Ectodermal cell (in vitro differentiated cells): ENCODE results near the gene PIK3CD.

ENCODE experiments used
- H3K27ac ChIP-seq: 2 replicates; pipeline ENCODE4 v1.7.0; 2013; ENCODE audit warnings: mild to moderate bottlenecking, low read depth, low read length; ENCODE audit not compliant: insufficient read depth, poor library complexity, severe bottlenecking
- H3K27me3 ChIP-seq: 2 replicates; pipeline ENCODE4 v1.7.0; 2013; ENCODE audit warnings: mild to moderate bottlenecking, low read length; ENCODE audit not compliant: insufficient read depth, control insufficient read depth, poor library complexity, severe bottlenecking
- H3K36me3 ChIP-seq: one replicate; pipeline ENCODE4 v1.7.0; 2013; ENCODE audit warnings: low read length; ENCODE audit not compliant: control insufficient read depth, insufficient read depth
- H3K4me1 ChIP-seq: one replicate; pipeline ENCODE4 v1.7.0; 2013; ENCODE audit warnings: low read length; ENCODE audit not compliant: control insufficient read depth, insufficient read depth
- H3K4me3 ChIP-seq: 2 replicates; pipeline ENCODE4 v1.7.0; 2013; ENCODE audit warnings: low read depth, low read length, control low read depth; ENCODE audit not compliant: insufficient read depth
- H3K9me3 ChIP-seq: 2 replicates; pipeline ENCODE4 v1.7.0; 2013; ENCODE audit warnings: mild to moderate bottlenecking, low read length, moderate library complexity; ENCODE audit not compliant: control insufficient read depth
- WGBS, 2 experiments: methylation state at CpG; one replicate each; pipeline ENCODE4 v1.1.7; 2013; ENCODE audit warnings: missing lambda C conversion rate in 2 of 2; 5-methylcytosine and 5-hydroxymethylcytosine counted together

The PIK3CD gene

GRCh38 chr1:9766759-9767442 is 115.4 kb downstream of the PIK3CD start:
- Histone ChIP-seq H3K4me1 (no peaks in the 10 kb centered on the region), H3K27ac (no peak overlapping the region)
- 93 to 94% methylated on average over 15 of the region's 15 CpGs for WGBS, 2 experiments

GRCh38 chr1:9767964-9768668 is 116.6 kb downstream of the PIK3CD start:
- no peaks in the 10 kb centered on the region for H3K36me3 ChIP-seq
- no peaks in the 10 kb centered on the region for H3K4me1 ChIP-seq
- WGBS, 2 experiments: 97 to 98% methylated on average over 22 to 24 of the region's 24 CpGs
- H3K9me3 ChIP-seq: no peaks in the 10 kb centered on the region
- no peak overlapping the region for H3K4me3 ChIP-seq
- no peak overlapping the region for H3K27ac ChIP-seq
- no peaks in the 10 kb centered on the region for H3K27me3 ChIP-seq

More at GRCh38 chr1:9766759-9767442, 115.4 kb downstream of the PIK3CD start:
- no peaks in the 10 kb centered on the region for H3K9me3 ChIP-seq
- no peaks in the 10 kb centered on the region for H3K27me3 ChIP-seq
- no peaks in the 10 kb centered on the region for H3K36me3 ChIP-seq
- no peak overlapping the region for H3K4me3 ChIP-seq

- no peaks in the 10 kb centered on the region for H3K4me1 ChIP-seq
- H3K36me3 ChIP-seq: no peaks in the 10 kb centered on the region
- H3K4me3 ChIP-seq: no peak overlapping the region
- H3K9me3 ChIP-seq: no peaks in the 10 kb centered on the region
- H3K27me3 ChIP-seq: no peaks in the 10 kb centered on the region
- 87 to 91% methylated on average over 3 of the region's 3 CpGs for WGBS, 2 experiments
- H3K27ac ChIP-seq: no peak overlapping the region
These were observed 117.5 kb downstream of the PIK3CD start for GRCh38 chr1:9768983-9769382.

- Histone ChIP-seq H3K4me3 (no peak overlapping the region), H3K27me3 (no peaks in the 10 kb centered on the region), H3K36me3 (no peaks in the 10 kb centered on the region), H3K4me1 (no peaks in the 10 kb centered on the region), H3K27ac (no peak overlapping the region), H3K9me3 (no peaks in the 10 kb centered on the region)
- WGBS, 2 experiments: 97 to 99% methylated on average over 10 of the region's 10 CpGs
These were observed 118.8 kb downstream of the PIK3CD start for GRCh38 chr1:9770298-9770697.

GRCh38 chr1:9774712-9775679 is 123.5 kb downstream of the PIK3CD start:
- 92 to 93% methylated on average over 20 of the region's 20 CpGs for WGBS, 2 experiments
- no peaks in the 10 kb centered on the region for H3K4me1 ChIP-seq

GRCh38 chr1:9776685-9777084 is 125.2 kb downstream of the PIK3CD start:
- Histone ChIP-seq H3K27ac (no peak overlapping the region), H3K36me3 (no peaks in the 10 kb centered on the region)
- WGBS, 2 experiments: 92 to 93% methylated on average over 2 of the region's 2 CpGs

More at GRCh38 chr1:9774712-9775679, 123.5 kb downstream of the PIK3CD start:
- no peak overlapping the region for H3K27ac ChIP-seq
- no peaks in the 10 kb centered on the region for H3K27me3 ChIP-seq
- no peaks in the 10 kb centered on the region for H3K36me3 ChIP-seq
- no peak overlapping the region for H3K4me3 ChIP-seq
- H3K9me3 ChIP-seq: no peaks in the 10 kb centered on the region

More at GRCh38 chr1:9776685-9777084, 125.2 kb downstream of the PIK3CD start:
- Histone ChIP-seq H3K4me3 (no peak overlapping the region), H3K9me3 (no peaks in the 10 kb centered on the region), H3K27me3 (no peaks in the 10 kb centered on the region), H3K4me1 (no peaks in the 10 kb centered on the region)
